HEK293 (cell line): ENCODE measurements around the gene MOB1B.

Experiments used
- YY1 ChIP-seq: fragments of 450-650 bp; formaldehyde crosslinking; IDR thresholded peaks from 2 replicates; pipeline ENCODE4 v1.5.1; 2018; ENCODE audit warnings: missing biosample characterization, missing genetic modification characterization
- ZNF10 ChIP-seq: fragments of 450-650 bp; formaldehyde crosslinking; IDR thresholded peaks from 2 replicates; pipeline ENCODE4 v1.5.1; 2017; ENCODE audit warnings: missing biosample characterization, missing genetic modification characterization
- ZNF335 ChIP-seq: fragments of 450-650 bp; formaldehyde crosslinking; conservative IDR thresholded peaks from 2 replicates; pipeline ENCODE4 v1.5.1; 2016; ENCODE audit warnings: missing biosample characterization, missing genetic modification characterization
- ZNF366 ChIP-seq: fragments of 450-650 bp; formaldehyde crosslinking; conservative IDR thresholded peaks from 2 replicates; pipeline ENCODE4 v1.5.1; 2016; ENCODE audit warnings: missing biosample characterization, missing genetic modification characterization
- ZNF423 ChIP-seq: fragments of 450-650 bp; formaldehyde crosslinking; IDR thresholded peaks from 2 replicates; pipeline ENCODE4 v1.5.1; 2016; ENCODE audit warnings: missing biosample characterization, missing genetic modification characterization
- ZNF548 ChIP-seq: fragments of 450-650 bp; formaldehyde crosslinking; IDR thresholded peaks from 2 replicates; pipeline ENCODE4 v1.5.1; 2016; ENCODE audit warnings: missing biosample characterization, missing genetic modification characterization
- ZNF560 ChIP-seq: fragments of 450-650 bp; formaldehyde crosslinking; IDR thresholded peaks from 2 replicates; pipeline ENCODE4 v1.5.1; 2017; ENCODE audit warnings: missing biosample characterization, missing genetic modification characterization, borderline replicate concordance
- ZNF561 ChIP-seq: fragments of 450-650 bp; IDR thresholded peaks from 2 replicates; pipeline ENCODE4 v1.5.1; 2018; ENCODE audit warnings: missing biosample characterization, missing genetic modification characterization, borderline replicate concordance
- ZSCAN30 ChIP-seq: fragments of 450-650 bp; IDR thresholded peaks from 2 replicates; pipeline ENCODE4 v1.5.1; 2018; ENCODE audit warnings: missing biosample characterization, mild to moderate bottlenecking, missing genetic modification characterization, moderate library complexity
- TF ChIP-seq, protein P1 (sequence below): fragments of 450-650 bp; formaldehyde crosslinking; IDR thresholded peaks from 2 replicates; pipeline ENCODE4 v1.5.1; 2016; ENCODE audit warnings: missing biosample characterization, missing genetic modification characterization

DNA sequence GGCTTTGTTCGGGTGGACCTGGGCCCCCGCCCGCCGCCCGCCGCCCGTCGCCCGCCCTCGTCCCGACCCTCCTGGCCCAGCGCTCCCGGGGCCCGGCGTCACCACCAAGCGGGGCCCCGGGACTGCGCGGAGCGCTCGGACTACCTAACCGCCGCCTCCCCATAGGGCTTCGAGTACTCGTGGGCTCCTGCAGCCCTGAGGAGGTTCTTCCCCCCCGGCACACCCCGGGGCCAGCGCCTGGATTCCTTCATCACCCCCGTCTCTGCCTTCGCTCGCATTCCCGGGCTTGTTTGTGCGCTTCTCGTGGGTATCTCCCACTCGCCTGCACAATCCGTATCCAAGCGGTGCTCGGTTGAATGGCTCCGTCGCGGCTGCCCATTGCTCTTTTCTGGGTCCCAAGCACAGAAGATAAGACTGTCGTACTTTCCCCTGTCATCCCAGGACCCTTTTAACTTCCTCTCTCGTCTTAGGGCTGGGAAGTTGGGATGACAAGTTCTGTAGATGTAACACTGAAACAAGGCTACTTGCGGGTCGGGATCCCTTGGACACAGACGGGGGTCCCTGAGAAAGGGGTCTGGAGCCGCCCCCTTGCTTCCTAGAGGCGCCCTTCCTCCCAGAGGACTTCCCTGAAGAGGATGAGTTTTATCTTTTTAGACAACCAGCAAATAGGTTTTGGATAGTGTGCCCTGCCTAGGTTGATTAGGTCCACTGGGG lies 565 bp downstream of the MOB1B start:
- TF ChIP-seq ZNF423 (tag by site-specific recombination) (no peak), ZSCAN30 (tag by site-specific recombination) (no peak), ZNF548 (tag by site-specific recombination) (no peak), ZNF560 (no peak), ZNF335 (peak; percentile 74), ZNF561 (tag by site-specific recombination) (no peak), YY1 (no peak), ZNF10 (tag by site-specific recombination) (no peak), ZNF366 (no peak)
- TF ChIP-seq, protein P1, sequence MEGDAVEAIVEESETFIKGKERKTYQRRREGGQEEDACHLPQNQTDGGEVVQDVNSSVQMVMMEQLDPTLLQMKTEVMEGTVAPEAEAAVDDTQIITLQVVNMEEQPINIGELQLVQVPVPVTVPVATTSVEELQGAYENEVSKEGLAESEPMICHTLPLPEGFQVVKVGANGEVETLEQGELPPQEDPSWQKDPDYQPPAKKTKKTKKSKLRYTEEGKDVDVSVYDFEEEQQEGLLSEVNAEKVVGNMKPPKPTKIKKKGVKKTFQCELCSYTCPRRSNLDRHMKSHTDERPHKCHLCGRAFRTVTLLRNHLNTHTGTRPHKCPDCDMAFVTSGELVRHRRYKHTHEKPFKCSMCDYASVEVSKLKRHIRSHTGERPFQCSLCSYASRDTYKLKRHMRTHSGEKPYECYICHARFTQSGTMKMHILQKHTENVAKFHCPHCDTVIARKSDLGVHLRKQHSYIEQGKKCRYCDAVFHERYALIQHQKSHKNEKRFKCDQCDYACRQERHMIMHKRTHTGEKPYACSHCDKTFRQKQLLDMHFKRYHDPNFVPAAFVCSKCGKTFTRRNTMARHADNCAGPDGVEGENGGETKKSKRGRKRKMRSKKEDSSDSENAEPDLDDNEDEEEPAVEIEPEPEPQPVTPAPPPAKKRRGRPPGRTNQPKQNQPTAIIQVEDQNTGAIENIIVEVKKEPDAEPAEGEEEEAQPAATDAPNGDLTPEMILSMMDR (tag by site-specific recombination) = no peak
